K562 (cell line): ENCODE measurements around the gene RALGPS1. TPM values are rescaled to one million over a fixed set of nuclear protein-coding genes. Genes with fewer than 3 reads are reported as not detected.

Experiments used
- BHLHE40 ChIP-seq: IDR thresholded peaks from 2 replicates; pipeline ENCODE4 v1.6.1; 2011; ENCODE audit warnings: low read length, improper control_type of control experiment
- DMBX1 ChIP-seq: fragments of 250-450 bp; sonication (Bioruptor Pico); IDR thresholded peaks from 2 replicates; pipeline ENCODE4 v1.8.0; 2022; ENCODE audit warnings: inconsistent platforms, mild to moderate bottlenecking, moderate library complexity, borderline replicate concordance
- EP300 ChIP-seq: IDR thresholded peaks from 2 replicates; pipeline ENCODE4 v1.6.1; 2012; ENCODE audit warnings: low read length, improper control_type of control experiment
- GABPB1 ChIP-seq: sonication (generic); formaldehyde crosslinking; IDR thresholded peaks from 2 replicates; pipeline ENCODE4 v1.8.0; 2022; ENCODE audit warnings: mild to moderate bottlenecking, missing genetic modification reagents
- HDAC2 ChIP-seq: fragments of 450-650 bp; IDR thresholded peaks from 2 replicates; pipeline ENCODE4 v1.6.1; 2016; ENCODE audit warnings: mild to moderate bottlenecking
- HDAC8 ChIP-seq: fragments of 450-650 bp; IDR thresholded peaks from 2 replicates; pipeline ENCODE4 v1.6.1; 2016; ENCODE audit warnings: mild to moderate bottlenecking, missing genetic modification characterization, moderate library complexity, missing compliant biosample characterization
- IRF1 ChIP-seq: sonication (generic); formaldehyde crosslinking; IDR thresholded peaks from 2 replicates; pipeline ENCODE4 v1.8.0; 2022; ENCODE audit warnings: missing genetic modification reagents, mild to moderate bottlenecking, borderline replicate concordance
- KDM5B ChIP-seq: fragments of 200-600 bp; sonication (generic); IDR thresholded peaks from 2 replicates; pipeline ENCODE4 v1.6.1; 2012; ENCODE audit warnings: low read depth, mild to moderate bottlenecking, moderate library complexity, low read length, control low read depth, inconsistent platforms; ENCODE audit not compliant: insufficient replicate concordance
- MBD2 ChIP-seq: sonication (generic); IDR thresholded peaks from 2 replicates; pipeline ENCODE4 v1.6.1; 2016; ENCODE audit warnings: low read depth, borderline replicate concordance
- PTRF ChIP-seq: fragments of 450-650 bp; IDR thresholded peaks from 2 replicates; pipeline ENCODE4 v1.6.1; 2016; ENCODE audit warnings: mild to moderate bottlenecking, missing genetic modification characterization, missing compliant biosample characterization
- STAT5B ChIP-seq: fragments of 250-450 bp; sonication (Bioruptor Pico); IDR thresholded peaks from 2 replicates; pipeline ENCODE4 v1.8.0; 2021; ENCODE audit warnings: mild to moderate bottlenecking, inconsistent platforms
- U2AF1 ChIP-seq: fragments of 200-400 bp; formaldehyde crosslinking; optimal IDR thresholded peaks from 2 replicates; pipeline ENCODE3; 2017; ENCODE audit warnings: mild to moderate bottlenecking, low read depth, low read length, moderate library complexity
- ZBTB17 ChIP-seq: fragments of 450-650 bp; formaldehyde crosslinking; IDR thresholded peaks from 2 replicates; pipeline ENCODE4 v1.4.0; 2020; ENCODE audit warnings: mild to moderate bottlenecking
- ZBTB9 ChIP-seq: fragments of 450-650 bp; formaldehyde crosslinking; IDR thresholded peaks from 2 replicates; pipeline ENCODE4 v1.4.0; 2020; ENCODE audit warnings: mild to moderate bottlenecking, moderate library complexity
- ZNF507 ChIP-seq: conservative IDR thresholded peaks from 2 replicates; pipeline ENCODE4 v1.6.1; 2017; ENCODE audit warnings: missing genetic modification characterization, missing compliant biosample characterization
- ZNF79 ChIP-seq: fragments of 250-450 bp; sonication (Bioruptor Pico); IDR thresholded peaks from 2 replicates; pipeline ENCODE4 v1.4.0; 2020; ENCODE audit warnings: low read depth, mild to moderate bottlenecking, moderate library complexity
- polyA plus RNA-seq, 8 experiments: library from polyadenylated mRNA; depleted of rRNA in 4 of 8; stranded (reverse) in 5 of 8; unstranded in 3 of 8; fragments of >200 nt; fragmentation: Nextera tagmentation in 2 of 8; fragmentation: Illumina TruSeq in 1 of 8; extraction: Ambion mirVana in 2 of 8; extraction: Trizol in 1 of 8; gene quantifications; 2 replicates each; pipeline versions ENCODE4 v1.2.1 to v1.2.3, GENCODE V29; 2011 to 2014; ENCODE audit warnings: inconsistent platforms in 1 of 8, missing spikeins in 1 of 8
- total RNA-seq, 7 experiments: library from RNA; depleted of rRNA in 6 of 7; stranded (reverse); fragments of >200 nt in 6 of 7; fragmentation: Illumina TruSeq in 2 of 7; extraction: Trizol in 2 of 7; gene quantifications; 2 replicates each; pipeline versions ENCODE4 v1.2.1 to v1.2.3, GENCODE V29; 2011 to 2021; ENCODE audit warnings: low replicate concordance in 1 of 7
- TF ChIP-seq, protein P1 (sequence below), 2 experiments: IDR thresholded peaks in 1 of 2; conservative IDR thresholded peaks in 1 of 2; 2 replicates each; pipeline ENCODE4 v1.6.1; 2016; ENCODE audit warnings: low read depth in 2 of 2, mild to moderate bottlenecking in 1 of 2, missing compliant biosample characterization in 1 of 2, missing genetic modification characterization in 1 of 2, moderate library complexity in 1 of 2
- TF ChIP-seq, protein P2 (sequence below): sonication (generic); formaldehyde crosslinking; IDR thresholded peaks from 2 replicates; pipeline ENCODE4 v1.8.0; 2022; ENCODE audit warnings: mild to moderate bottlenecking, missing genetic modification reagents
- TF ChIP-seq, protein P3 (sequence below), 2 experiments: fragments of 200-800 bp in 1 of 2; sonication (Bioruptor generic) in 1 of 2; sonication (generic) in 1 of 2; formaldehyde crosslinking in 1 of 2; IDR thresholded peaks in 1 of 2; conservative IDR thresholded peaks in 1 of 2; 2 replicates each; pipeline versions ENCODE4 v1.5.0 to v1.6.1; 2016 to 2020; ENCODE audit warnings: missing compliant biosample characterization in 1 of 2, missing genetic modification characterization in 1 of 2, missing genetic modification reagents in 1 of 2

The RALGPS1 gene
- total and polyA plus RNA-seq, 9 of the 15 experiments (the other 6 are each of a cell fraction or from before 2014, with no cell fraction given): 0.04 to 2.6 (median 1.5) TPM

DNA sequence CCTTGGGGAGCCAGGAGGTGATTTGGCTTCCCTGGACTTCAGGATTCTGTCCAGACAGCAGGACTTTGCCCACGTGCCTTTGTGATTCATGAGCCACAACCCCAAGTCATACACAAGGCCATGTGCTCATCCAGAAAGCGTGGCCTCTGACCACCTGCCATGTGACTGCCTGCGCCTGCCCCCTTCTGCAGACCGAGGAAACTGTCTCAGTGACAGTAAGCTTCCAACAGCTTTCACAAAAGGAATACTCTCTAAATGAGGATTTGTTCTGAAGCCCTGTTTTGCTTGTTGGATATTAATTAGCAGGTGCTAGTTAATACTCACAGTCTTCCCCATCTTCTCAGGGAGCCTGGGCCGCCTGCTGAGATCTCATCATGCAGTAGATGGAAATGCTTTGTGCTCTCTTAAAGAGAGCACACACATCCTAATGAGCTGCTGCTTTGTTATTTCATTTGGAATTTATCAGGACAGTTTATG lies 244.8 kb downstream of the RALGPS1 start (continued):
- no peak for TF ChIP-seq STAT5B (CRISPR knock-in tag)
- TF ChIP-seq HDAC2: no peak
- peak; percentile 89 for TF ChIP-seq HDAC8 (tag)
- TF ChIP-seq U2AF1: no peak
- TF ChIP-seq DMBX1 (CRISPR knock-in tag): peak; percentile 89; the same call in 1 of the 2 replicates
- TF ChIP-seq IRF1 (CRISPR knock-in tag): peak; percentile 92; the same call in 1 of the 2 replicates
- no peak for TF ChIP-seq ZNF507 (tag)
- TF ChIP-seq EP300: 0 out of 2 replicates have a peak, but pooled peaks have one; percentile 32
- TF ChIP-seq ZBTB9 (CRISPR knock-in tag): 0 out of 2 replicates have a peak, but pooled peaks have one; percentile 57
- peak; percentile 81 for TF ChIP-seq BHLHE40
- TF ChIP-seq, protein P1, sequence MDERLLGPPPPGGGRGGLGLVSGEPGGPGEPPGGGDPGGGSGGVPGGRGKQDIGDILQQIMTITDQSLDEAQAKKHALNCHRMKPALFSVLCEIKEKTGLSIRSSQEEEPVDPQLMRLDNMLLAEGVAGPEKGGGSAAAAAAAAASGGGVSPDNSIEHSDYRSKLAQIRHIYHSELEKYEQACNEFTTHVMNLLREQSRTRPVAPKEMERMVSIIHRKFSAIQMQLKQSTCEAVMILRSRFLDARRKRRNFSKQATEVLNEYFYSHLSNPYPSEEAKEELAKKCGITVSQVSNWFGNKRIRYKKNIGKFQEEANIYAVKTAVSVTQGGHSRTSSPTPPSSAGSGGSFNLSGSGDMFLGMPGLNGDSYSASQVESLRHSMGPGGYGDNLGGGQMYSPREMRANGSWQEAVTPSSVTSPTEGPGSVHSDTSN (CRISPR knock-in tag; IDR thresholded peaks at IDR 0.05; ENCODE audit: low read depth): no peak
- TF ChIP-seq, protein P1 (tag; conservative IDR thresholded peaks at IDR 0.05; ENCODE audit: low read depth): peak; percentile 74
- no peak for TF ChIP-seq GABPB1
- no peak for TF ChIP-seq KDM5B
- TF ChIP-seq MBD2: no peak
- TF ChIP-seq, protein P2, sequence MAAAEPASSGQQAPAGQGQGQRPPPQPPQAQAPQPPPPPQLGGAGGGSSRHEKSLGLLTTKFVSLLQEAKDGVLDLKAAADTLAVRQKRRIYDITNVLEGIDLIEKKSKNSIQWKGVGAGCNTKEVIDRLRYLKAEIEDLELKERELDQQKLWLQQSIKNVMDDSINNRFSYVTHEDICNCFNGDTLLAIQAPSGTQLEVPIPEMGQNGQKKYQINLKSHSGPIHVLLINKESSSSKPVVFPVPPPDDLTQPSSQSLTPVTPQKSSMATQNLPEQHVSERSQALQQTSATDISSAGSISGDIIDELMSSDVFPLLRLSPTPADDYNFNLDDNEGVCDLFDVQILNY (CRISPR knock-in tag): peak; percentile 88; the same call in 1 of the 2 replicates
- TF ChIP-seq PTRF (tag): no peak
- no peak for TF ChIP-seq ZBTB17 (CRISPR knock-in tag)
- no peak for TF ChIP-seq ZNF79 (CRISPR knock-in tag)
- TF ChIP-seq, protein P3, sequence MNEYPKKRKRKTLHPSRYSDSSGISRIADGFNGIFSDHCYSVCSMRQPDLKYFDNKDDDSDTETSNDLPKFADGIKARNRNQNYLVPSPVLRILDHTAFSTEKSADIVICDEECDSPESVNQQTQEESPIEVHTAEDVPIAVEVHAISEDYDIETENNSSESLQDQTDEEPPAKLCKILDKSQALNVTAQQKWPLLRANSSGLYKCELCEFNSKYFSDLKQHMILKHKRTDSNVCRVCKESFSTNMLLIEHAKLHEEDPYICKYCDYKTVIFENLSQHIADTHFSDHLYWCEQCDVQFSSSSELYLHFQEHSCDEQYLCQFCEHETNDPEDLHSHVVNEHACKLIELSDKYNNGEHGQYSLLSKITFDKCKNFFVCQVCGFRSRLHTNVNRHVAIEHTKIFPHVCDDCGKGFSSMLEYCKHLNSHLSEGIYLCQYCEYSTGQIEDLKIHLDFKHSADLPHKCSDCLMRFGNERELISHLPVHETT (CRISPR knock-in tag; conservative IDR thresholded peaks at IDR 0.05 in 1 of 2, IDR thresholded peaks at IDR 0.05 in 1 of 2): 0 out of 4 replicates have a peak, but pooled peaks of 1 of the 2 experiments have one; percentile 29
